ENCODE measurements around the gene KLC3.

- TF ChIP-seq CTCF (IDR thresholded peaks at IDR 0.05; ENCODE audit: low read length) (no peak), EZH2 (IDR thresholded peaks at IDR 0.05; ENCODE audit: borderline replicate concordance, low read length) (no peak)
These were observed 25.2 kb upstream of the KLC3 start for GRCh38 chr19:45315304-45315703.

All from OCI-LY1 (cell line).